ENCODE measurements around the gene EIF4G3.

DNA sequence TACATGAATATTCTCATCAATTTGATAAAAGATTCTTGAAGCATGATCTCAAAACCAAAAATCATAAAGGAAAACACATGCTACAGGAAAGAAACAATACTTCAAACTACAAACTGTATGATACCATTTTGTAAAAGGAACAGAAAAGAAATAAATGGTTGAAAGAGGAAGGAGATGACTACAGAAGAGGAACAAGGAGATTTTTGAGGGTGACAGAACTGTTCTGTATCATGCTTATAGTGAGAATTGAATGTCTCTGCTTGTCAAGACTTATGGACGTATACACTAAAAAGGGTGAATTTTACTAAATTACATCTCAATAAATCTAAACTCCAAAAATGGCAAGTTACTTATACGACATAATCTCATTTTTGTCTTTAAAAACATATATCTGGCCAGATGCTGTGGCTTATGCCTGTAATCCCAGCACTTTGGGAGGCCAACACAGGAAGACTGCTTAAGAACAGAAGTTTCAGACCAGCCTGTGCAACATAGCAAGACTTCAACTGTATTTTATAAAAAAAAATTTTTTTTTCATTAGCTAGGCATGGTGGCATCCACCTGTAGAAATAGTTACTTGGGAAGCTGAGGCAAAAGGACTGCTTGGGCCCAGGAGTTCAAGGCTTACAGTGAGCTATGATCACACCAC, 125.4 kb downstream of the EIF4G3 start:
- TF ChIP-seq, protein P1, sequence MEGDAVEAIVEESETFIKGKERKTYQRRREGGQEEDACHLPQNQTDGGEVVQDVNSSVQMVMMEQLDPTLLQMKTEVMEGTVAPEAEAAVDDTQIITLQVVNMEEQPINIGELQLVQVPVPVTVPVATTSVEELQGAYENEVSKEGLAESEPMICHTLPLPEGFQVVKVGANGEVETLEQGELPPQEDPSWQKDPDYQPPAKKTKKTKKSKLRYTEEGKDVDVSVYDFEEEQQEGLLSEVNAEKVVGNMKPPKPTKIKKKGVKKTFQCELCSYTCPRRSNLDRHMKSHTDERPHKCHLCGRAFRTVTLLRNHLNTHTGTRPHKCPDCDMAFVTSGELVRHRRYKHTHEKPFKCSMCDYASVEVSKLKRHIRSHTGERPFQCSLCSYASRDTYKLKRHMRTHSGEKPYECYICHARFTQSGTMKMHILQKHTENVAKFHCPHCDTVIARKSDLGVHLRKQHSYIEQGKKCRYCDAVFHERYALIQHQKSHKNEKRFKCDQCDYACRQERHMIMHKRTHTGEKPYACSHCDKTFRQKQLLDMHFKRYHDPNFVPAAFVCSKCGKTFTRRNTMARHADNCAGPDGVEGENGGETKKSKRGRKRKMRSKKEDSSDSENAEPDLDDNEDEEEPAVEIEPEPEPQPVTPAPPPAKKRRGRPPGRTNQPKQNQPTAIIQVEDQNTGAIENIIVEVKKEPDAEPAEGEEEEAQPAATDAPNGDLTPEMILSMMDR (IDR thresholded peaks at IDR 0.05; ENCODE audit: low read length): no peak
- TF ChIP-seq EZH2 (IDR thresholded peaks at IDR 0.05; ENCODE audit: borderline replicate concordance, low read length): no peak

All from OCI-LY1 (cell line).